Frontal cortex (tissue), 4 donors: ENCODE measurements around the gene LRP1B. TPM values are rescaled to one million over a fixed set of nuclear protein-coding genes. Genes with fewer than 3 reads are reported as not detected.

ENCODE experiments used
- DNase-seq, 2 donors: peaks; one replicate each; pipeline ENCODE4 v3.0.0; 2012; ENCODE audit warnings: low spot score in 2 of 2
- FAIRE-seq: peaks from 2 replicates; lab custom pipeline; 2012; peaks lifted over from hg19 to GRCh38; lab: Jason Lieb, UNC
- total RNA-seq: library from RNA; depleted of rRNA; stranded (reverse); fragments of >200 nt; gene quantifications from one replicate; pipeline ENCODE4 v1.2.3, GENCODE V29; 2014
- donor health status: control.
- donor health status: control.
- donor health status: control.

LRP1B gene
- total RNA-seq, 1 donor from 2014 or later, result 84.0 TPM

- FAIRE-seq (no peak), DNase-seq (no peak)
These were observed 629.1 kb downstream of the LRP1B start for GRCh38 chr2:141501752-141502151.

GRCh38 chr2:141499123-141499522 is 631.7 kb downstream of the LRP1B start:
- FAIRE-seq (no peak), DNase-seq (no peak)

DNA sequence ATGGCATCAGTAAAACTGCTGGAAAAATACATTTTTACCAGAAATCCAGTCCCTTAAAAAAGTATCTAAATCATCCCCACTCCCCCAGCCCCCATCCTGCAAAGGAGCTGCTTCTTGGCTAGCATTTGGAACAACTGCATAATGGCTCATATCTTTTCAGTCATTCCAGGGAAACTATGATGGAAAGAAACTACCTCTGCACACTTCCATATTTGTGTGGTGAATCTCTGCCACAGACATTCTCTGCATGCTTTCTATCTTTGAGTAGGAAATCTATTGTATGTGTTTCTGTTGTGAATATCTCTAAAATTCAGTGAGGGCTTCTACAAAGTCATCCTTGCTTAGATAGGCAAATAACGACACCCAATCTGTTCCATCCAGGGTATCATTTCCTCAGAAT is 632.3 kb downstream of the LRP1B start:
- DNase-seq (no peak), FAIRE-seq (no peak)

DNA sequence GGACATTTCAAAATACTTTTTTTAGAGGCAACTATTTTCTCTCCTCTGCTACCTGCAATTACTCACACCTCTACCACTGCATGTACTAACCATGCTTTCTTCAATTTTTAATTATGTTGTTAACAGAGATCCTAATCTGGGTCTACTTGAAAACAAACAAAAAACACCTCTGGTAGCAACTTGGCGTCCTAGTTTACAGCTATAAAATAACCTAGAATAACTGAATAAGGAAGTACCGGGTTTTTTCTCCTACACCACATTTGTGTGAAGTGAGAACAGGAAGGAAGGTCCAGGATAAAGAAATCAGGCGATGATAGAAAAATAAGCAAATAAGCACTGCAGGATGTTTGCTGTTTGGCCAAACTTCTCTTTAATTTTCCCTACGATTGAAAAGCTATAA is 633.5 kb downstream of the LRP1B start:
- no peak for DNase-seq
- no peak for FAIRE-seq

- FAIRE-seq (no peak), DNase-seq (no peak)
These were observed 634.0 kb downstream of the LRP1B start for GRCh38 chr2:141496810-141497209.

DNA sequence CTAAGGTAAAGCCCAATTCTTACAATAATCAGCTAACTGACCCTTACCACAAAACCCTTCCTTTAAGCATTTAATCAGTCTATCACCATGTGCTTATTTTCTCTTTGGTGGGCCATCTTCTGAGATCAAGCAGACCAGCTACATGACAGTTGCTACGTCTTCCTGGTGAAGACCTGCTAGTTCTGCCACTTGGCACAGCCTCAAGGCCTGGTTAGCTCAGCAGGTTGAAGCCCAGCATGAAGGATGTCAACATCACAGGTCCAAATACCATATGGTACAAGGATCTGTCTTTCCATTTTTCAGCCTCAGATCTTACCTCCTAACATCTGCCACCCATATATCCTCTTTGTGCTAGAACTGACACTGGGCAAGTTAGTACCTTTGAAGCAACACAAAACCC is 636.9 kb downstream of the LRP1B start:
- FAIRE-seq (no peak), DNase-seq (no peak)

DNA sequence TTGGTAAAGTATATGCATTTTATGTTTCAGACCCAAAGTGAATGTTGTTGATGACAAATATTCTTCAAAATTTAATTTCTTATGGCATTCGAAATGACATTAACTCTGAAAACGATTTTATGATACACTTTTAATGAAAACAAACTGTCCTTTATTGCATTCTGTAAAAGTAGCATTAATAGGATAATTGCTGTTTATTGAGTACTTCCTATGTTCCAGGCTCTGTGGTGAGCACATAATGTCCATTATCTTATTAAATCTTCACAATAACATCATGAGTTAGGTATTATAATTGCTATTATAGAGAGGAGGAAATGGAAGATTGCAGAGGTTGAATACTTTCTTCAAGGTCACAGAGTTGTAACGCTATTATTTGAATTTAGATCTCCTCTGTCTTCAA is 638.0 kb downstream of the LRP1B start:
- DNase-seq (no peak), FAIRE-seq (no peak)

DNA sequence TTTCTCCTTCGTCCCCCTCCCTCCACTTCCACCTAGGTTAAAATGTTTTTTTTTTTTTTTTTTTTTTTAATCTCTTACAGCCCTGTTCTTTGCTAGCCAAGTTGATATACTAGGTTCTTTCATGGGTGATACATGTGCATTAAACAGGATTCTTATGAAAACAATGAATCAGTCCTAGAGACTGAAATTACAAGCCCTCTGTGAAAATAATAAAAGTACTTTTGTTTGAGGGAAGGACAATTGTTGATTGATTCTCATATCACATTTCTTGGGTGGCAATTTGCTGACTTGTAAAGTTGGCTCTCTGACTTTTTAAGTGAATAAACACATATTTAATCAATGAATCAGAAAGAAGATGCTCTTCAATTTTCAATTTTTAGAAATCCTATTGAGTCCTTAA is 639.9 kb downstream of the LRP1B start:
- FAIRE-seq (peak; percentile 74), DNase-seq (no peak)

DNA sequence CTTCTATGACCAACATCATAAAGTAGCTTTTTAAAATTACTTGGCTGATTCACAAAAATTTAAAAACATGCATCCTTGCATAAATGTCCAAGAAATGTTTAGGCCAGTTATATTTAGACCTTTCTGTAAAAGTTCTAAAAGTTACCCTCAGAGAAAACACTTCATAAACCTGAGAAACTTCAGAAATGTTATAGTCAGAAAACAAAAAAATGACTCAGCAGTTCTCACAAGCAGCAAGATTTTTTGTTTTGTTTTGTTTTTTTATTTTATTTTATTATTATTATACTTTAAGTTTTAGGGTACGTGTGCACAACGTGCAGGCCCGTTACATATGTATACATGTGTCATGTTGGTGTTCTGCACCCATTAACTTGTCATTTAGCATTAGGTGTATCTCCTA is 648.1 kb downstream of the LRP1B start:
- DNase-seq (no peak), FAIRE-seq (no peak)

DNA sequence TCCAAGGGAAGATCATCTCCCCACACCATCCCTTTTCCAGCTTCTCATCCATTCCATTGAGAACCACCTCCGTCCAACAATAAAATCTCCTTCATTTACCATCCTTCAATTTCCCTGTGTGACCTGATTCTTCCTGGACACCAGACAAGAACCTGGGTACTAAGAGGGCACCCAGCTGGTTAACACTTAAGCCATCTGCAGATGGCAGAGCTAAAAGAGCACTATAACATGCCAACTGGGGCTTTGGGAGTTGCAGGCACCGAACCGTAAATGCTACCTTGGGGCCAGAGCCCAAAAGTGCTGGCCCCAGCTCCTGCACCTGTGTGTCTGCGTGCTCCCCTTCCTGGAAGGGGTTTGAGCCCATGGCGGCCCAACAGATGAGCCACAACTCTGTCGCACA is 655.0 kb downstream of the LRP1B start:
- FAIRE-seq (no peak), DNase-seq (no peak)

DNA sequence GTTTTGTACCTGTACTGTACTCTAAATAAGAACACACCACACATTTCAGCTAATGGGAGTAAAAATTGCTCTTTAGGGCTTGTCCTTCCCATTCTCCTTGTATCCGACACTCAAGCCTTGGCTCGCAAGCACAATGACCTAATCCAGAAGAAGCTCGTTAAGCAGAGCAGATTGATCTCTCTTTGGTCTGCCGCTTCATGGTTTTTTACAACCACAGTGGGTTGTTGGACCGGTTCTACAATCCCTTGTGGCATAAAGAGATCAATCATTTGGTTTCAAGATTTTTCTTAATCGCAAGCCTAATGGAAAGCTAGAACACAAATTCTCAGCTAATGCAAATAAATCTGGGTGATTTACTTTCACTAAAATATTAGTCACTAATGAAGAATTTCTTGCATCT is 662.1 kb downstream of the LRP1B start:
- no peak for FAIRE-seq
- DNase-seq, result no peak

GRCh38 chr2:141467331-141467730 is 663.5 kb downstream of the LRP1B start:
- DNase-seq, result no peak
- no peak for FAIRE-seq

DNA sequence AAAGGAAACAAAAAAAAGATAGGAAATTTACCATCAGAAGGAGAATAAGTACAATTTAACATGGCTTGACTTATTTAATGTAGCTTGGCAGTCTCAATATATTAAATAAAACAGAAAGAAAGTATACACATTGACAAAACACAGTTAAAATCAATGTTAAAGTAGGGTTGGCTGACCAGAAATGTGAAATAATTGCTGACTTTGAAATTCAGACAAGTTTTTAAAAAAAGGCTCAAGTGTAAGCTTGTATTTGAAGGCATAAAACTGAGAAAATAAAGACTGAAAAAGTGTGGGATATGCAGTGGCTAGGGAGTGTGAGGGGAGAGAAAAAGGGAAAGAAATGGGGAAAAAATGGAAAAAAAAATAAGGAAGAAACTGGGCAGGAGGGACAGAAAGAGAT is 665.8 kb downstream of the LRP1B start:
- DNase-seq, result no peak
- FAIRE-seq, result no peak

GRCh38 chr2:141458351-141458750 is 672.5 kb downstream of the LRP1B start:
- DNase-seq (no peak), FAIRE-seq (no peak)

DNA sequence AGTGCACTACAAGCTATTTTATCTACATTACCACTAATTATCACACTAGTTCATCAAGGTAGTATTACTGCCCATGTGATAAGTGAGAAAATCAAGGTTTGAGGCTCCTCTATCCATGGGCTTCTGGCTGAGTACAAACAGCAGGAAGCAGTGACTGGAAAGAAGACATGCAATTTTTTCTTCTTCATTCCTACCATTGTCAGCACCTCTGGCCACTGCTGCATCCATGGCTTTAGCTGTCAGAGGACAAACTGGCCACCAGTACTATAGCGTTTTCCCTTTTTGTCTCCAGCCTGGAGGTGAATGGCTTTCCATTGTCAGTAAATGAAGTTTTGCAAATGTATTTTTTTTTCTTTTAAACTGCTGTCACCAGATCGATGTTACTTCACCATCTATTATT is 674.9 kb downstream of the LRP1B start:
- FAIRE-seq (no peak), DNase-seq (no peak)

DNA sequence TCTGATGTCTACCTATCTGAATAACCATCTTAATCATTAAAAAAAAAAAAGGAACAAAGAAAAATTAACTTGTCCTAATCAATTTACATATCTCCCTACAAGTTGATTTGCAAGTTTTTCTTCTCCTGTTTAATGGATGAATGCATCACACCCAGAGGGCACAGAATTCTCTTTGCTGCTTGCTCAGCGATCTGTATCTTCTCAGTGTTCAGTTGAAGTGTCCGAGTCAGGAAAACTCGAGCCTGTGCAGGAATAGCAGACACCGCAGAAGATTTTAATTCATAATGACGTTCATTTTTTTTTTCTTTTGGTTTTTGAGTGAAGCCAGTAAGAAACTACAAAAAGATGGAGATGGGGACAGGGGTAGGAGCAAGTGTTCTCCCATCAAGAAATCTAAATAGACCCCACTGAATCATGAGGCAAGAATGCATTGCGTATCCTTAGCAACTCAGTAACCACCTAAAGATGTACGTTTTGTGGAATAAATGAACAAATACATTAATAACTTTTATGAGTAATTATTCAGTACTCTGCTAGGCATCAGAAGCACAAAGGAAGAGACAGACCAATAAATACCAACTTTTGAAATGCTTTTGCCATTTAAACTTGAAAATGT is 675.5 kb downstream of the LRP1B start:
- DNase-seq (no peak), FAIRE-seq (no peak)

DNA sequence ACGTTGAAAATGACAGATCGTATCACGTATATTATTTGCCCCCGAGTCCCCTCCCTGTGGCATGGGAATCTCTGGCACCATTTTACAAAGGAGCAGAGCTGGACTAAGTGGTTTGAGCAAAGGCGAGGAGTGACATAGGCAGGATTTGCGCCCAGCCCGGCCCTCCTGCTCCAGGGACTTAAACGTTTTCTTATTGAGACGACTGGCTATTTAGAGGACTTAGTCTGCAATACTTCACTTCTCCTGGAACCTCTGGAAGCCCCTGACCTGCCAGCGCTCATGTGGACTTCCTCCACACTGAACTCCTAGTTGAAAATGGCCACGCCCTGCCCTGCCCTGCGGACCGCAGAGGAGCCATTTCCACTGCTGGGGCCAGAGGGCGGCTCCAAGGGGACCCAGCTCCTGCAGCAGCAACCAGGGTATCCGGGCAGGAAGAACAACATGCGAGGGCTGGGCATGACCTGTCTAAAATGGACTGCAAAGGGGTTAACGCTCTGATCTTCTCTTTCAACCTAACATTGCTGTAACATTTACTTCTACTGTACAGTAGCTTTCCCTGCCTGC is 690.7 kb downstream of the LRP1B start:
- DNase-seq, result no peak
- no peak for FAIRE-seq

DNA sequence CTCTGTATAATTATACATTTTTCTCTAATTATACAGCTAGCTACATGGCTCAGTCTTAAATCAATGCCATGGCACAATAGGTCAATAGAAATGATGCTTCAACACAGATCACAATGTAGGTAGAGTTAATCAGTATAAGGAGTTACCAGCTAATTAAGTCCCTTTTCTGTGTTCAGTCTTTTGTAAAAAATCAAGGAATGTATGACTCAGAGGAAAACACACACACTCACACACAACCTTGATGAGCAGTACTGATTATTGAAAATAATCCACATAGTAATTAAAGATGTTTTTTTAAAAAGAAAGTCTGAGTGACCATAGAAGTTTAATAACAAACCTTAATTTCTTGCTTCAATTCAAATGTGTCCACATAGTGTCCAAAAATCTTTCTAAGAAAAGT is 691.3 kb downstream of the LRP1B start:
- peak; percentile 55 for FAIRE-seq
- DNase-seq, result no peak

DNA sequence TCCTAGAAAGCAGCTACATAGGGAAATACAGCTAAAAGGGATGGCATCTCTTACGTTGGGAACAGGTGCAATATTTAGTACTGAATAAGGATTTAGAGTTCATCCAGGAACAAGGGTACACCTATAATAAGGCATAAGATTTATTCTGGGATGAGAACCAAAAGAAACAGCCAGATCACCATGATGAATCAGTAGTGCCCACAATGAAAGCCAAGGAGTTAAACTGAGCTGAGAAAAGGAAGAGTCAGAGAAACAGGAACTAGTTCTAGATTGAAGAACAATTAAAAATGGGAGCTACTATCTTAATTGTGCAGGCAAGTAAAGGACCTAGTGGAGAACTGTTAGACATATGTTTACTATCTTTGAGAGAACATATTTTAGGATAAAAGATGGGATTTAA is 692.3 kb downstream of the LRP1B start:
- DNase-seq, result no peak
- no peak for FAIRE-seq

DNA sequence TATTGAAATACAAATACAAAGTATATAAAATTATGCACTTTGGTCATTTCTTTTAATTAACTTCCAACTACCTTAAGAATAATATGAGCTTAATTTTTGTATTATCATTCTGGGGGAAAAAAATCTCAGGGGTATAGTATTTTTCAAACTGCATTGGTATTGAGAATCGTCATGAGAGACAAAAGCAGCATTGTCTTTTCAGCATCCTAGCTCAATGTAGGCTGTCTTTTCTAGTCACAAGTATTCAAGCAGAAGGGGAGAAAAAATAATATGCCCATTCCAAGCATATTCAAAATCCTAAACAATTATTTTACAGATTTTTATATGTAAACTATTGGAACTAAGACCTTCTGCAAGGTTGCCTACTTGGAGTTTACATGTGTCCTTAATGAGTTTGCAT is 693.3 kb downstream of the LRP1B start:
- DNase-seq (no peak), FAIRE-seq (peak; percentile 66)

GRCh38 chr2:141423124-141423523 is 707.7 kb downstream of the LRP1B start:
- FAIRE-seq (no peak), DNase-seq (no peak)

- DNase-seq (no peak), FAIRE-seq (no peak)
These were observed 713.5 kb downstream of the LRP1B start for GRCh38 chr2:141417246-141417797.
